OCI-LY1 (cell line): Measurements from ENCODE around the gene ZGRF1.

Experiments used
- H2AFZ ChIP-seq: fragments of 200-600 bp; sonication (generic), shearing (Covaris generic); 2 replicates; pipeline ENCODE4 v1.6.0; 2014; ENCODE audit warnings: antibody characterized with exemption, mild to moderate bottlenecking, low read length
- H3F3A ChIP-seq: fragments of 200-600 bp; sonication (generic), shearing (Covaris generic); 2 replicates; pipeline ENCODE4 v1.6.0; 2014; ENCODE audit warnings: mild to moderate bottlenecking, antibody characterized with exemption, low read length, moderate library complexity; ENCODE audit not compliant: insufficient read depth
- H3K27ac ChIP-seq: fragments of 200-600 bp; sonication (generic); 2 replicates; pipeline ENCODE4 v1.5.1; 2014; ENCODE audit warnings: low read length, mixed run types, mild to moderate bottlenecking, low read depth; ENCODE audit not compliant: poor library complexity, severe bottlenecking
- H3K27me3 ChIP-seq: fragments of 200-600 bp; sonication (generic); 2 replicates; pipeline ENCODE4 v1.6.0; 2014; ENCODE audit warnings: antibody characterized with exemption, mild to moderate bottlenecking, low read length, moderate library complexity; ENCODE audit not compliant: insufficient read depth
- H3K36me3 ChIP-seq: fragments of 200-600 bp; sonication (generic); 2 replicates; pipeline ENCODE4 v1.6.1; 2014; ENCODE audit warnings: mild to moderate bottlenecking, antibody characterized with exemption, low read length, moderate library complexity, mixed read lengths; ENCODE audit not compliant: insufficient read depth
- H3K4me1 ChIP-seq: fragments of 200-600 bp; sonication (generic); 2 replicates; pipeline ENCODE4 v1.5.1; 2014; ENCODE audit warnings: mild to moderate bottlenecking, low read length, moderate library complexity; ENCODE audit not compliant: insufficient read depth, severe bottlenecking
- H3K4me2 ChIP-seq: fragments of 200-600 bp; sonication (generic), shearing (Covaris generic); 2 replicates; pipeline ENCODE4 v1.6.1; 2014; ENCODE audit warnings: low read length
- H3K4me3 ChIP-seq: fragments of 200-600 bp; sonication (generic); 2 replicates; pipeline ENCODE4 v1.5.1; 2014; ENCODE audit warnings: low read length, low read depth, mild to moderate bottlenecking, mixed read lengths; ENCODE audit not compliant: poor library complexity, severe bottlenecking
- H3K79me2 ChIP-seq: fragments of 200-600 bp; shearing (Covaris generic); 2 replicates; pipeline ENCODE4 v1.6.1; 2016; ENCODE audit warnings: mixed run types, low read length, mixed read lengths; ENCODE audit not compliant: insufficient read depth
- H3K9ac ChIP-seq: fragments of 200-600 bp; sonication (generic), shearing (Covaris generic); 2 replicates; pipeline ENCODE4 v1.6.1; 2014; ENCODE audit warnings: mild to moderate bottlenecking, low read length, mixed read lengths
- H3K9me2 ChIP-seq: fragments of 200-600 bp; sonication (generic), shearing (Covaris generic); 2 replicates; pipeline ENCODE4 v1.6.1; 2014; ENCODE audit warnings: low read depth, mild to moderate bottlenecking, low read length, mixed read lengths
- H3K9me3 ChIP-seq: fragments of 200-600 bp; shearing (Covaris generic); 2 replicates; pipeline ENCODE4 v1.6.1; 2014; ENCODE audit warnings: low read length, mixed read lengths
- H4K20me1 ChIP-seq: fragments of 200-600 bp; sonication (generic), shearing (Covaris generic); 2 replicates; pipeline ENCODE4 v1.6.0; 2016; ENCODE audit warnings: mild to moderate bottlenecking, low read length; ENCODE audit not compliant: insufficient read depth
- CTCF ChIP-seq: fragments of 200-600 bp; sonication (generic), shearing (Covaris generic); IDR thresholded peaks from 2 replicates; pipeline ENCODE4 v1.5.1; 2017; ENCODE audit warnings: mild to moderate bottlenecking, antibody characterized with exemption, low read length, moderate library complexity, mixed read lengths
- EZH2 ChIP-seq: fragments of 200-600 bp; sonication (generic), shearing (Covaris generic); IDR thresholded peaks from 2 replicates; pipeline ENCODE4 v1.8.0; 2017; ENCODE audit warnings: borderline replicate concordance, mixed run types, mild to moderate bottlenecking, antibody characterized with exemption, low read length, moderate library complexity, mixed read lengths

The ZGRF1 gene

DNA sequence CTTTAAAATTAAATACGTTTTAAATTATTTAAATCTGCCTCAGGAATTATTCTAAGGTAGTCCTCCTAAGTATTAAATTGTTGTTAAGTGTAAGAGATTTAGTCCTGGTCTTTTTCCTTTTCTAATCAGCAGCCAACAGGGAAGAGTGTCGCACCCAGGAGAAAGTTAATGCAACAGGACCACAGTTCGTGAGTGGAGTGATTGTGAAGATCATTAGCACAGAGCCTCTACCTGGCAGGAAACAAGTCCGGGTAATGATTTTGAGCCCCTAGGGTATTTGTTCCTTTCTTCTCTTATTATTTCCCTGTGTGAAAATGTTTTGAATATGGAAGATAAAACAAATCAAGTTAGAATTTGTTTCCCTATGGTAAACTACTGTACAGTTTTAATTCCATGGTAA is 13.6 kb upstream of the ZGRF1 start:
- Histone ChIP-seq H3K4me3 (no peak overlapping the region), H3K79me2 (no peaks in the 10 kb centered on the region), H3K27me3 (no peaks in the 10 kb centered on the region), H3K9me2 (no peaks in the 10 kb centered on the region), H3K4me2 (no peak overlapping the region), H3K36me3 (peaks cover 74% of the 10 kb centered on the region), H3K4me1 (no peaks in the 10 kb centered on the region), H3K9me3 (no peaks in the 10 kb centered on the region), H3K9ac (no peak overlapping the region), H2AFZ (no peak overlapping the region), H3F3A (no peaks in the 10 kb centered on the region), H3K27ac (no peak overlapping the region), H4K20me1 (no peaks in the 10 kb centered on the region)
- TF ChIP-seq EZH2 (no peak), CTCF (no peak)

DNA sequence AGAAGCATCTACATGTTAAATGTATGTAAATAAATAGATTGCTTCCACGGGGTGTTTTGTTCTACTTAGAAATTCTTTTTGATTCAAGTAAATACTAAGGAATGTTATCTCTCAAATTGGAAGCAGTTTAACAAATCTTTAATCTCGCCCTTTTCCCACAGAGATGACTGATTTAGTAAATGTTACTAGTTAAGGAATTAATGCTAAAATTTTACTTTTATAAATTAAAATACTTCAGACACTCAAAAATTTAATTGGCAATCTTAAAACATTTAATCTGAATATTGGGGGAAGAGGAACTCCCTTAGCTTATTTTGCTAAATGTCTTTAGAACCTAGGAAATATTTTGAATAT is 12.3 kb upstream of the ZGRF1 start:
- Histone ChIP-seq H3K9me2 (no peaks in the 10 kb centered on the region), H4K20me1 (no peaks in the 10 kb centered on the region), H3K9me3 (no peaks in the 10 kb centered on the region), H3K4me1 (no peaks in the 10 kb centered on the region), H3K79me2 (no peaks in the 10 kb centered on the region), H3K4me2 (no peak overlapping the region), H3K9ac (no peak overlapping the region), H2AFZ (no peak overlapping the region), H3F3A (no peaks in the 10 kb centered on the region), H3K4me3 (no peak overlapping the region), H3K36me3 (peaks cover 70% of the 10 kb centered on the region), H3K27ac (no peak overlapping the region), H3K27me3 (no peaks in the 10 kb centered on the region)
- TF ChIP-seq CTCF: no peak

DNA sequence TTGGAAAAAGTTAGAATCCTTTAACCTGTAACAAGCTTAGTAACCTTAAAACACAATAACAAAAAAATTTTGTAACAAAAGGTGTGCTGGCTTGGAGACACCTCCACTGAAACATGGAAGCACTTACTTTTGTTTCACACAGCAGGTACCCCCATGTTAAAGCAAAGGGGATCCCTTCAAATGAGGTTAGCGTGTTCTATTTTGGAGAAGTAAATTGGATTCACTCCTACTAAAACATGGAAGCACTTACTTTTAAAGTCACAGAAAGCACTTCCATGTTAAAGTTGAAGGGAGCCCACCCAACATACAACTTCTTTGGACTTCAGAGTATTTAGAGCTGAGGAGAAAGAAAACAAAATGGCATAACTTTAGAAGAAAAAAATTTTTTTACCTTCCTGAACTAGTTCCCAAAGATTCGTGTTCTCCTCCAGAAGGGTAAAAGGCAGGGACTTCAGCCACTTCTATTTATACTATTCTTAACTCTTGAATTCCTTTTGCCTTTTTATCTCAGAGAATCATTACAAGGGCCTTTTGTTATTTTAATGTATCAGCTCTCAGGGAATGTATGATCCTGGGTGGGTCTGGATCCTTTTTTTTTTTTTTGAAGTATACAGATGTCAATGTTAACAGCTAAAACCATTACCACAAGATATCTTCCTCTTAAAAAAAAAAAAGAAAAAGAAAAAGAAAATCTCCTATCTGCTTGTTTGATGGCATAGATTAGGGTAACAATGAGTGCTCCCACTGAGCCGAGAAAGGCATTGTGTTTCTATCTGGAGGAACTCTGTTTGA is 11.8 kb upstream of the ZGRF1 start:
- no peak overlapping the region for H3K9ac ChIP-seq
- H4K20me1 ChIP-seq: no peaks in the 10 kb centered on the region
- no peak overlapping the region for H3K4me2 ChIP-seq
- H3K36me3 ChIP-seq: peaks cover 64% of the 10 kb centered on the region
- H3K9me3 ChIP-seq: no peaks in the 10 kb centered on the region
- H3F3A ChIP-seq: no peaks in the 10 kb centered on the region
- H2AFZ ChIP-seq: no peak overlapping the region
- no peak overlapping the region for H3K27ac ChIP-seq
- no peaks in the 10 kb centered on the region for H3K9me2 ChIP-seq
- H3K79me2 ChIP-seq: no peaks in the 10 kb centered on the region
- no peaks in the 10 kb centered on the region for H3K4me1 ChIP-seq
- TF ChIP-seq EZH2: no peak
- no peak for TF ChIP-seq CTCF
- no peaks in the 10 kb centered on the region for H3K27me3 ChIP-seq
- H3K4me3 ChIP-seq: no peak overlapping the region
